Measurements from ENCODE around the gene INTS15.

- TF ChIP-seq CTCF (conservative IDR thresholded peaks at IDR 0.05; ENCODE audit: low read depth in 2 of 2): no peak
- TF ChIP-seq REST (IDR thresholded peaks at IDR 0.05; ENCODE audit: unreplicated experiment): no peak
- TF ChIP-seq EZH2 (IDR thresholded peaks at IDR 0.05; ENCODE audit: low read depth, unreplicated experiment): no peak
- no peak for TF ChIP-seq ZNF462 (CRISPR knock-in tag; IDR thresholded peaks at IDR 0.05)
- no peak for TF ChIP-seq CREB1 (CRISPR knock-in tag; IDR thresholded peaks at IDR 0.05; ENCODE audit: low read depth)
- TF ChIP-seq EZH2phosphoT487 (IDR thresholded peaks at IDR 0.05; ENCODE audit: unreplicated experiment): no peak
- no peak for TF ChIP-seq POLR2AphosphoS5 (IDR thresholded peaks at IDR 0.05; ENCODE audit: low read depth)
Observed at GRCh38 chr7:6650086-6650485, 60.3 kb downstream of the INTS15 start.

All from GM23338 (cell line).